NCI-H2227 (cell line): Measurements from ENCODE around the gene TSEN15.

Experiments used
- DNase-seq: peaks from one replicate; lab custom pipeline; 2025; ENCODE audit not compliant: unreplicated experiment; lab: John Stamatoyannopoulos, UW

TSEN15 gene

GRCh38 chr1:184051485-184052193 is at the start of gene TSEN15:
Gene TSEN15 (plus strand): TSS chr1:184051730. CDS start chr1:184051756, 26 bp downstream.
- DNase-seq, result peak; percentile 83

- DNase-seq, result no peak
Observed at GRCh38 chr1:184002071-184002470, 49.5 kb upstream of the TSEN15 start.

GRCh38 chr1:184004935-184005334 is 46.6 kb upstream of the TSEN15 start:
- DNase-seq, result no peak

- DNase-seq, result no peak
Observed at GRCh38 chr1:184005506-184005905, 46.0 kb upstream of the TSEN15 start.

DNA sequence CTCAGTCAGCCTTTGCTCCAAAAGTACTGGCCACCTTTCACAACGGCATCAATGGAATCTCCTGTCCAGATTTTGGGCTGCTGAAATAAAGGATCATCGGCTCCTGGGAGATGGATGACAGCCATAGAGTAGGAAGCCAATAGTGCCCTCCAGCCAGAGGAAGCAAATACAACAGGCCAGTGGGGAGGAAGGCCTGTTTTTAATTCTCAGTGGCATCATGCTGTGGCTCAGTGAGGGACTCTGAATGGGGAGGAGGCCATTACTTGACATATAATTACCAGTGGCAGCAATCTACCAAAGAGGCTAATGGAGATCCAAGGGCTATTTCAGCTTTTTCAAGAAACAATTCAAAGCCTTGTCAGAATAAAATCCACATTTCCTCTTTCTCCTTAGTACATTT is 40.7 kb upstream of the TSEN15 start:
- peak; percentile 29 for DNase-seq

- no peak for DNase-seq
Observed at GRCh38 chr1:184012187-184012586, 39.3 kb upstream of the TSEN15 start.

DNA sequence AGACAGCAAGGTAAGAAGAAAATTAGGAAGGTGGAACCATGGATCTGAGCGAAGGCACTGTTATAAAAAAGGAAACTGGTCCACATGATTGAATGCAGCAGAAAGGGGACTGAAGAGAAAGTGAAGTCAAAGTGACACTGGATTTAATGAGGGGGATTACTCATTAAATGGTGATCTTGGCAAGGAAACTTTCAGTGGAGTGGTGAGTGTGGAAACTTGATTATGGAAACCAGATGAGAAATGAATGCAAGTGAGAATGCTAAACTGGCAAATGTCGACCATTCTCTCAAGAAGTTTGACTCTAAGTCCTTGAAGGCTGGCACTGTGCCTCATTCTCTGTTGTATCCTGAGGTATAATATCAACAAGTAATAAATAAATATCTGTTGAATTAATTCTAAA is 37.3 kb upstream of the TSEN15 start:
- no peak for DNase-seq

- no peak for DNase-seq
Observed at GRCh38 chr1:184016169-184016568, 35.4 kb upstream of the TSEN15 start.

GRCh38 chr1:184017306-184017705 is 34.2 kb upstream of the TSEN15 start:
- DNase-seq, result no peak

DNA sequence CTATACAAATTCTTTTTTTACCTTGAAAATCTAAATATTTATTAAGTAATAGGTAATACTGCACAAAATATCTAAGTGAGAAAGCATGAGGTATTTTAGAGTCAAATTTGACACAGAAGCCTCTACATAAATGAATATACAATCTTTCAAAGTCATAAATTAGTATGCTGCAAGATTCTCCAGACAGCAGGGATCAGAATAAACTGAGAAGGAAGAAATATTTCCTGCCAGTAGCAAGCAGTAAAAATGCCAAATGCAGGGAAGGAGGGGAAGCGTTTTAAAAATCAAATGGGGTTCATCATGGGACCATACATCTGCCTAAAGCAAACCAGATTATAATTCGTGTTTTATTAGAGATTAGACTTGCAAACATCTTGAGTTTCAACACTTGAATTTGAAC is 32.9 kb upstream of the TSEN15 start:
- no peak for DNase-seq

- DNase-seq, result no peak
Observed at GRCh38 chr1:184019069-184019468, 32.5 kb upstream of the TSEN15 start.

- no peak for DNase-seq
Observed at GRCh38 chr1:184019506-184019905, 32.0 kb upstream of the TSEN15 start.

DNA sequence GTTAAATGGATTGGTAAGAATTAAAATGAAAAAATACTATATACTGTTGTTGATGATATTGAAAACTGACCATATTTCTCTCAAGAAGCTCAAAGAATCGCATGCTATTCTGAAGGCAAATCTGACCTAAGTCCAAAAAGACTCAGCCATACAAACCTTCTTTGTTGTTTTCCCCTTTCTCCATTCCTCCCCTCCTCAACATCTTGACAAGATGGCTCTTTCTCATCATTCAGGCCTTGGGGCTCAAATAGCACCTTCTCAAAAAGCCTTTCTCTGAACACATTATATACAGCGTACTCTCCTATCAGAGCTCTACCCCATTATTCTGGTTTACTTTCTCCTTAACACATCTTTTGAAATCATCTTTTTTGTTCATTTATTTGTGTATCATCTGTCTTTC is 31.2 kb upstream of the TSEN15 start:
- DNase-seq, result no peak

GRCh38 chr1:184020855-184021254 is 30.7 kb upstream of the TSEN15 start:
- no peak for DNase-seq

DNA sequence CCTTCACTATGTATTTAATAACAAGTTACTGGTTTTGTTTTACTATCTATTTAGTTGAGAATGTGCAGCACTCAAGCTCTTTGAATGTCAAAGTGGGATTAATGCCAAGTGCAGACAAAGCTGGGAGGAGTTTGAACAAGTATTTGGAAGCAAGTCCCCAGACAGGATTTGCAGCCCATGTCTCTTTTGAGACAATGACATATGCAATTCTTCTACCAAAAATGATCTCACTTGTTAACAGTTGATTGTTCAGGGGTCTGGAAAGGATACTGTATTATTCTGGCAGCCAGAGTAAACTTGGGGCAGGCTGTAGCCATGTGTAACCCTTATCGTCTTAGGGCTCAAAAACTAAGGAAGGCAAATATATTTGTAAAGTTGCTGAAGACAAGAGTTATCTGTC is 29.8 kb upstream of the TSEN15 start:
- no peak for DNase-seq

GRCh38 chr1:184022668-184023067 is 28.9 kb upstream of the TSEN15 start:
- DNase-seq, result no peak

- no peak for DNase-seq
Observed at GRCh38 chr1:184023171-184023570, 28.4 kb upstream of the TSEN15 start.

DNA sequence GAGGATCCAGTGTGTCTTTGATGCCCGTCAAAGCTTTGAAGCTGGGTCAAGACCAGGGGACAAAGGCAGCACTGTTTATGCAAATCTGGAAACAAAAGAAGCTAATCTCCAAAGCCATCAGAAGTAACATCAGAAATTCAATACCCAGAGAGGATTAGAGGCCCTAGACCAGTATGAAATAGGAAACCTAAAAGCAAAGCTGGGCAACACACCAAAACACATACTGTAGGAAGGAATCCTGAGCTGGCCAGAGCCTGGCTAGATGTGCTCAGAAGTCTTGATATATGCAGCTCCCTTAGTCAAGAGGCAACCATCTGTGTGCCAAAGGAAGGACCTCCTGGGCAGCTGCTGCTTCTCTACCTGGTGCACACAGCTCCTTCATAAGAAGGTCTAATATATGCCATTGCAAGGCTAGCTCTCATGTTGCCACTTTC is 26.3 kb upstream of the TSEN15 start:
- DNase-seq, result no peak

- DNase-seq, result no peak
Observed at GRCh38 chr1:184027826-184028695, 23.5 kb upstream of the TSEN15 start.

GRCh38 chr1:184028854-184029623 is 22.5 kb upstream of the TSEN15 start:
- no peak for DNase-seq

- DNase-seq, result no peak
Observed at GRCh38 chr1:184030433-184031091, 21.0 kb upstream of the TSEN15 start.
